H1 (cell line): Measurements from ENCODE around the gene TGIF1. TPM values are rescaled to one million over a fixed set of nuclear protein-coding genes. Genes with fewer than 3 reads are reported as not detected.

Source experiments
- CTCF ChIA-PET: fragments of 300-600 bp; sonication (Branson Sonifier 250); formaldehyde crosslinking; loops from one replicate; lab custom pipeline; 2021; ENCODE audit not compliant: partially characterized antibody; lab: Charles Lee
- POLR2A ChIA-PET: fragments of 300-600 bp; sonication (Branson Sonifier 250); formaldehyde crosslinking; loops from one replicate; lab custom pipeline; 2021; ENCODE audit warnings: inconsistent platforms; ENCODE audit not compliant: partially characterized antibody; lab: Charles Lee
- DNase-seq, 2 experiments: peaks; one replicate each; pipeline versions ENCODE4 v3.0.0 to v3.0.0-alpha.2; 2010 to 2022; ENCODE audit warnings: low spot score in 2 of 2, low read depth in 1 of 2, mixed read lengths in 1 of 2
- FAIRE-seq: peaks from 2 replicates; lab custom pipeline; 2011; peaks lifted over from hg19 to GRCh38; lab: Jason Lieb, UNC
- H2AFZ ChIP-seq: 2 replicates; pipeline ENCODE4 v1.8.1; 2012; ENCODE audit warnings: low read length, inconsistent platforms
- H2AK5ac ChIP-seq: 2 replicates; pipeline ENCODE4 v1.6.1; 2013; ENCODE audit warnings: low read depth, low read length
- H2BK120ac ChIP-seq: replicated peaks from 2 replicates; pipeline ENCODE3; 2013; ENCODE audit warnings: low read depth, low read length, inconsistent platforms
- H2BK12ac ChIP-seq: 2 replicates; pipeline ENCODE4 v1.6.1; 2013; ENCODE audit warnings: low read depth, low read length
- H2BK15ac ChIP-seq: 2 replicates; pipeline ENCODE4 v1.6.1; 2013; ENCODE audit warnings: low read length
- H2BK20ac ChIP-seq: 2 replicates; pipeline ENCODE4 v1.6.1; 2013; ENCODE audit warnings: low read length
- H2BK5ac ChIP-seq: 2 replicates; pipeline ENCODE4 v1.6.1; 2013; ENCODE audit warnings: low read depth, low read length
- H3K14ac ChIP-seq: 2 replicates; pipeline ENCODE4 v1.6.1; 2013; ENCODE audit warnings: inconsistent platforms; ENCODE audit not compliant: insufficient read length
- H3K18ac ChIP-seq: 2 replicates; pipeline ENCODE4 v1.6.1; 2013; ENCODE audit warnings: low read length; ENCODE audit errors: extremely low read depth
- H3K23ac ChIP-seq: 2 replicates; pipeline ENCODE4 v1.6.1; 2013; ENCODE audit warnings: inconsistent platforms; ENCODE audit not compliant: insufficient read length
- H3K23me2 ChIP-seq: 2 replicates; pipeline ENCODE4 v1.6.1; 2013; ENCODE audit warnings: low read depth, low read length
- H3K27ac ChIP-seq: 2 replicates; pipeline ENCODE4 v1.6.1; 2011; ENCODE audit warnings: low read depth, low read length, inconsistent platforms
- H3K27me3 ChIP-seq, 4 experiments: replicated peaks in 1 of 4; 1 replicate in 1 of 4; 2 replicates in 3 of 4; pipeline versions ENCODE4 v1.6.1 to v1.8.1; 2011 to 2013; ENCODE audit warnings: low read length in 3 of 4, mild to moderate bottlenecking in 3 of 4, inconsistent platforms in 2 of 4, mixed read lengths in 2 of 4, moderate library complexity in 1 of 4; ENCODE audit not compliant: control insufficient read depth in 3 of 4, insufficient read depth in 3 of 4; ENCODE audit errors: extremely low read depth in 1 of 4
- H3K36me3 ChIP-seq, 4 experiments: 2 replicates each; pipeline versions ENCODE4 v1.6.1 to v1.8.1; 2011 to 2013; ENCODE audit warnings: mild to moderate bottlenecking in 4 of 4, low read length in 3 of 4, moderate library complexity in 2 of 4, control low read depth in 1 of 4, inconsistent platforms in 1 of 4; ENCODE audit not compliant: insufficient read depth in 4 of 4, control insufficient read depth in 2 of 4
- H3K4ac ChIP-seq: replicated peaks from 2 replicates; pipeline ENCODE3; 2013; ENCODE audit warnings: low read length, low read depth, mixed read lengths, inconsistent platforms; ENCODE audit not compliant: insufficient read length
- H3K4me1 ChIP-seq, 4 experiments: replicated peaks in 1 of 4; 1 replicate in 1 of 4; 2 replicates in 3 of 4; pipeline versions ENCODE4 v1.6.1 to v1.8.1; 2011 to 2013; ENCODE audit warnings: low read length in 3 of 4, inconsistent platforms in 2 of 4, mixed read lengths in 1 of 4; ENCODE audit not compliant: insufficient read depth in 4 of 4, control insufficient read depth in 3 of 4
- H3K4me2 ChIP-seq, 2 experiments: 2 replicates each; pipeline versions ENCODE4 v1.6.1 to v1.8.1; 2011 to 2013; ENCODE audit warnings: low read depth in 2 of 2, low read length in 2 of 2, control low read depth in 1 of 2, inconsistent platforms in 1 of 2, mild to moderate bottlenecking in 1 of 2; ENCODE audit not compliant: insufficient read depth in 1 of 2
- H3K4me3 ChIP-seq, 4 experiments: fragments of 200-600, 300-600 bp in 1 of 4; sonication (generic), shearing (Covaris generic), sonication (Bioruptor Twin) in 1 of 4; 2 replicates each; pipeline versions ENCODE4 v1.5.1 to v1.8.1; 2011 to 2016; ENCODE audit warnings: low read length in 4 of 4, low read depth in 3 of 4, control low read depth in 2 of 4, inconsistent platforms in 2 of 4, mild to moderate bottlenecking in 2 of 4, mixed read lengths in 1 of 4, moderate library complexity in 1 of 4; ENCODE audit not compliant: insufficient read depth in 2 of 4; ENCODE audit errors: extremely low read depth in 1 of 4
- H3K56ac ChIP-seq: replicated peaks from 2 replicates; pipeline ENCODE3; 2013; ENCODE audit warnings: low read depth, mild to moderate bottlenecking, mixed read lengths, low read length, inconsistent platforms; ENCODE audit not compliant: insufficient read length
- H3K79me1 ChIP-seq: 2 replicates; pipeline ENCODE4 v1.6.1; 2013; ENCODE audit warnings: low read depth, low read length, control low read depth
- H3K79me2 ChIP-seq, 2 experiments: 2 replicates each; pipeline versions ENCODE4 v1.6.1 to v1.8.1; 2012 to 2013; ENCODE audit warnings: low read length in 2 of 2, mild to moderate bottlenecking in 2 of 2, inconsistent platforms in 1 of 2; ENCODE audit not compliant: insufficient read depth in 2 of 2, control insufficient read depth in 1 of 2
- H3K9ac ChIP-seq, 4 experiments: replicated peaks in 1 of 4; 1 replicate in 1 of 4; 2 replicates in 3 of 4; pipeline versions ENCODE4 v1.6.1 to v1.8.1; 2011 to 2013; ENCODE audit warnings: low read depth in 3 of 4, low read length in 3 of 4, control low read depth in 2 of 4, mild to moderate bottlenecking in 2 of 4, moderate library complexity in 2 of 4, inconsistent platforms in 1 of 4; ENCODE audit errors: extremely low read depth in 1 of 4
- H3K9me3 ChIP-seq, 2 experiments: 2 replicates each; pipeline versions ENCODE4 v1.6.1 to v1.8.1; 2012 to 2013; ENCODE audit warnings: mild to moderate bottlenecking in 2 of 2, moderate library complexity in 2 of 2, control low read depth in 1 of 2, inconsistent platforms in 1 of 2, low read depth in 1 of 2, low read length in 1 of 2, mixed read lengths in 1 of 2; ENCODE audit not compliant: insufficient read depth in 2 of 2
- H4K20me1 ChIP-seq, 2 experiments: replicated peaks in 1 of 2; 2 replicates each; pipeline versions ENCODE3 to v1.8.1; 2011 to 2013; ENCODE audit warnings: inconsistent platforms in 2 of 2, low read length in 2 of 2, mild to moderate bottlenecking in 1 of 2; ENCODE audit not compliant: insufficient read depth in 2 of 2, control insufficient read depth in 1 of 2
- H4K5ac ChIP-seq: 2 replicates; pipeline ENCODE4 v1.6.1; 2013; ENCODE audit warnings: low read length, low read depth, mixed read lengths, inconsistent platforms; ENCODE audit not compliant: insufficient read length
- H4K8ac ChIP-seq: 2 replicates; pipeline ENCODE4 v1.8.0; 2013; ENCODE audit warnings: mild to moderate bottlenecking, moderate library complexity, low read length, inconsistent platforms; ENCODE audit not compliant: insufficient read depth; ENCODE audit errors: extremely low read depth
- H4K91ac ChIP-seq: replicated peaks from 2 replicates; pipeline ENCODE3; 2013; ENCODE audit warnings: low read length, mixed read lengths, inconsistent platforms; ENCODE audit not compliant: insufficient read length
- BCL11A ChIP-seq, 2 experiments: IDR thresholded peaks; one replicate each; pipeline ENCODE4 v1.6.1; 2011; ENCODE audit warnings: low read depth in 2 of 2, low read length in 2 of 2, mild to moderate bottlenecking in 2 of 2
- BRCA1 ChIP-seq: IDR thresholded peaks from 2 replicates; pipeline ENCODE4 v1.6.1; 2012; ENCODE audit warnings: low read depth, low read length, improper control_type of control experiment
- FOSL1 ChIP-seq: IDR thresholded peaks from 2 replicates; pipeline ENCODE4 v1.6.1; 2011; ENCODE audit warnings: mild to moderate bottlenecking, low read depth, low read length, moderate library complexity; ENCODE audit not compliant: insufficient read depth
- MAFK ChIP-seq: IDR thresholded peaks from 2 replicates; pipeline ENCODE4 v1.6.1; 2012; ENCODE audit warnings: low read depth, mild to moderate bottlenecking, improper control_type of control experiment, low read length
- RXRA ChIP-seq: IDR thresholded peaks from 2 replicates; pipeline ENCODE4 v1.6.1; 2011; ENCODE audit warnings: low read depth, mild to moderate bottlenecking, low read length, moderate library complexity; ENCODE audit not compliant: insufficient read depth
- SP4 ChIP-seq: IDR thresholded peaks from 2 replicates; pipeline ENCODE4 v1.6.1; 2012; ENCODE audit warnings: low read length, inconsistent platforms
- TEAD4 ChIP-seq: IDR thresholded peaks from 2 replicates; pipeline ENCODE4 v1.6.1; 2012; ENCODE audit warnings: low read depth, low read length, inconsistent platforms, mixed read lengths
- WGBS, 2 experiments: shearing (Covaris generic) in 1 of 2; methylation state at CpG; one replicate each; pipeline versions ENCODE4 v1.1.6 to v1.1.7; 2013 to 2015; ENCODE audit warnings: low lambda C conversion rate in 2 of 2, mixed read lengths in 2 of 2, inconsistent platforms in 1 of 2, low coverage in 1 of 2, missing lambda C conversion rate in 1 of 2; ENCODE audit not compliant: insufficient replicate concordance in 2 of 2, insufficient coverage in 1 of 2, insufficient read length in 1 of 2; ENCODE audit errors: extremely low coverage in 1 of 2, missing lambda C conversion rate in 1 of 2; 5-methylcytosine and 5-hydroxymethylcytosine counted together
- polyA plus RNA-seq, 7 experiments: library from polyadenylated mRNA; depleted of rRNA in 3 of 7; stranded (reverse) in 5 of 7; unstranded in 2 of 7; fragments of >200 nt in 5 of 7; fragments of 200-250 nt in 2 of 7; gene quantifications; 1 replicate in 5 of 7; 2 replicates in 1 of 7; 4 replicates in 1 of 7; pipeline versions ENCODE4 v1.2.1 to v1.2.3, GENCODE V29; 2011 to 2013; ENCODE audit warnings: missing spikeins in 2 of 7, mixed read lengths in 2 of 7
- total RNA-seq: library from RNA; stranded (reverse); fragmentation: NEBNext Ultra II Directional; extraction: Animal tissue kit (Norgen Biotek cat#: 25700); gene quantifications from 2 replicates; pipeline ENCODE4 v1.2.1, GENCODE V29; 2021

Gene TGIF1
- total and polyA plus RNA-seq, 2 of the 8 experiments (the other 6 are each of a cell fraction or from before 2014, with no cell fraction given) = 256 to 262 TPM

- Histone ChIP-seq H3K79me2 (0 out of 4 replicates have a peak, but pooled peaks cover 0 to 2% of the 10 kb centered on the region in 2 experiments), H3K23ac (no peak overlapping the region), H3K9me3 (no peaks in the 10 kb centered on the region), H2BK15ac (no peak overlapping the region), H4K8ac (no peak overlapping the region), H3K56ac (no peak overlapping the region), H3K4me3 (no peak overlapping the region), H2BK120ac (peak overlapping the region; percentile 5), H4K91ac (no peak overlapping the region), H2AFZ (no peak overlapping the region), H4K5ac (no peak overlapping the region), H3K14ac (no peak overlapping the region), H3K27ac (no peak overlapping the region), H3K27me3 (no peaks in the 10 kb centered on the region), H3K23me2 (no peaks in the 10 kb centered on the region; the same call in 1 of the 2 replicates), H3K4ac (no peak overlapping the region), H2AK5ac (no peak overlapping the region), H2BK20ac (no peak overlapping the region), H3K18ac (no peak overlapping the region), H4K20me1 (no peaks in the 10 kb centered on the region), H2BK12ac (no peak overlapping the region), H3K79me1 (no peaks in the 10 kb centered on the region), H3K9ac (no peak overlapping the region), H3K36me3 (no peaks in the 10 kb centered on the region), H3K4me2 (no peak overlapping the region), H3K4me1 (peaks cover 0 to 10% (median 6%) of the 10 kb centered on the region in 4 experiments; a peak in 4 of 7 replicates), H2BK5ac (no peak overlapping the region)
- POLR2A ChIA-PET = interaction anchor here (0.6 to 1.1 kb wide), 3 partner anchors 24 to 430 kb away, joined by 3 read pairs; no protein-coding TSS in a partner anchor
- WGBS, 2 experiments = 94% methylated on average over 5 of the region's 5 CpGs; no CpG with 5 or more reads in 1 of the 2 experiments
- DNase-seq = no peak
- TF ChIP-seq FOSL1 (no peak), BCL11A (IDR thresholded peaks at IDR 0.05; ENCODE audit: low read depth in 2 of 2, low read length in 2 of 2) (no peak), SP4 (no peak), TEAD4 (no peak), BRCA1 (no peak), MAFK (no peak), RXRA (no peak)
- FAIRE-seq = no peak
- CTCF ChIA-PET = interaction anchor here (0.6 to 2.0 kb wide), 4 partner anchors 10 to 426 kb away, joined by 3 to 7 read pairs (median 4); no protein-coding TSS in a partner anchor
Observed at GRCh38 chr18:3440341-3440740, 9.6 kb upstream of the TGIF1 start.
